GM12878 (cell line): Measurements from ENCODE around the gene CA11. TPM values are rescaled to one million over a fixed set of nuclear protein-coding genes. Genes with fewer than 3 reads are reported as not detected.
A peak's percentile ranks its signal among the peaks of the same experiment; 100 is the strongest.

Experiments
- ATAC-seq: fragments of 200-7000 bp; cut with Tn5 transposase; 3 replicates; pipeline ENCODE4 v1.9.1; 2020; ENCODE audit warnings: mild to moderate bottlenecking, moderate library complexity
- BruUV-seq: library from RNA; stranded (reverse); fragments of 400-500 nt; replicated peaks from 2 replicates; lab custom pipeline; 2021; lab: Mats Ljungman, UMichigan
- CTCF ChIA-PET: fragments of 300-600 bp; sonication (Branson Sonifier 250); formaldehyde crosslinking; extraction: SDS; loops from one replicate; lab custom pipeline; 2021; ENCODE audit warnings: inconsistent platforms; lab: Yijun Ruan, JAX
- POLR2A ChIA-PET: fragments of 350-600 bp; formaldehyde crosslinking; extraction: SDS; loops from one replicate; lab custom pipeline; 2021; ENCODE audit warnings: inconsistent platforms; lab: Charles Lee
- RAD21 ChIA-PET: fragments of 300-600 bp; sonication (Branson Sonifier 250); formaldehyde crosslinking; loops from one replicate; lab custom pipeline; 2023; ENCODE audit warnings: antibody characterized with exemption; ENCODE audit not compliant: unreplicated experiment; lab: Charles Lee
- SMC1A ChIA-PET: fragments of 300-600 bp; sonication (Branson Sonifier 250); formaldehyde crosslinking; loops from one replicate; lab custom pipeline; 2023; ENCODE audit not compliant: unreplicated experiment, uncharacterized antibody; lab: Charles Lee
- DNase-seq: peaks from one replicate; pipeline ENCODE4 v3.0.0-alpha.2; 2011; ENCODE audit warnings: low read depth, low spot score
- FAIRE-seq: peaks from 3 replicates; lab custom pipeline; 2011; peaks lifted over from hg19 to GRCh38; lab: Jason Lieb, UNC
- H2AFZ ChIP-seq: 2 replicates; pipeline ENCODE4 v1.6.0; 2011; ENCODE audit warnings: low read depth, low read length, control low read depth; ENCODE audit not compliant: control insufficient read depth
- H3K27ac ChIP-seq: 2 replicates; pipeline ENCODE4 v1.5.1; 2011; ENCODE audit warnings: control low read depth; ENCODE audit not compliant: control insufficient read depth, insufficient read depth
- H3K27me3 ChIP-seq, 2 experiments: replicated peaks in 1 of 2; 2 replicates each; pipeline versions ENCODE4 v1.6.0 to v1.6.1; 2011; ENCODE audit warnings: low read length in 1 of 2; ENCODE audit not compliant: control insufficient read depth in 2 of 2, insufficient read depth in 2 of 2
- H3K36me3 ChIP-seq, 2 experiments: 2 replicates each; pipeline ENCODE4 v1.5.1; 2011; ENCODE audit warnings: low read length in 1 of 2; ENCODE audit not compliant: control insufficient read depth in 2 of 2, insufficient read depth in 2 of 2
- H3K4me1 ChIP-seq: 2 replicates; pipeline ENCODE4 v1.6.1; 2011; ENCODE audit warnings: mild to moderate bottlenecking, low read length, moderate library complexity, mixed read lengths; ENCODE audit not compliant: control insufficient read depth, insufficient read depth
- H3K4me2 ChIP-seq: 2 replicates; pipeline ENCODE4 v1.6.0; 2011; ENCODE audit warnings: control low read depth; ENCODE audit not compliant: control insufficient read depth, insufficient read depth
- H3K4me3 ChIP-seq: fragments of 200-600 bp; sonication (generic); 2 replicates; pipeline ENCODE4 v1.5.1; 2016
- H3K79me2 ChIP-seq: 2 replicates; pipeline ENCODE4 v1.6.0; 2011; ENCODE audit warnings: low read length; ENCODE audit not compliant: control insufficient read depth, insufficient read depth
- H3K9ac ChIP-seq: 2 replicates; pipeline ENCODE4 v1.8.0; 2011; ENCODE audit warnings: low read length, control low read depth, mixed read lengths; ENCODE audit not compliant: control insufficient read depth, insufficient read depth
- H3K9me3 ChIP-seq: replicated peaks from 3 replicates; pipeline ENCODE4 v1.5.1; 2011; ENCODE audit warnings: mild to moderate bottlenecking, low read length; ENCODE audit not compliant: control insufficient read depth, insufficient read depth
- H4K20me1 ChIP-seq: 2 replicates; pipeline ENCODE4 v1.6.0; 2011; ENCODE audit not compliant: control insufficient read depth, insufficient read depth
- CBX3 ChIP-seq: fragments of 200-600 bp; sonication (generic); IDR thresholded peaks from 2 replicates; pipeline ENCODE4 v1.6.1; 2016; ENCODE audit warnings: low read depth, borderline replicate concordance
- CREB1 ChIP-seq: IDR thresholded peaks from 2 replicates; pipeline ENCODE4 v1.6.1; 2012; ENCODE audit warnings: low read depth, mild to moderate bottlenecking, inconsistent platforms
- CUX1 ChIP-seq: IDR thresholded peaks from 2 replicates; pipeline ENCODE4 v1.6.1; 2012; ENCODE audit warnings: improper control_type of control experiment, low read depth, low read length; ENCODE audit not compliant: insufficient replicate concordance
- GABPA ChIP-seq: IDR thresholded peaks from 2 replicates; pipeline ENCODE4 v1.6.1; 2014; ENCODE audit warnings: antibody characterized with exemption, low read depth, mild to moderate bottlenecking, inconsistent platforms
- JUND ChIP-seq: IDR thresholded peaks from 2 replicates; pipeline ENCODE4 v1.6.1; 2012; ENCODE audit warnings: low read depth, mild to moderate bottlenecking, low read length, improper control_type of control experiment, moderate library complexity
- KAT2A ChIP-seq: conservative IDR thresholded peaks from 2 replicates; pipeline ENCODE4 v1.6.1; 2011; ENCODE audit warnings: low read depth, low read length; ENCODE audit not compliant: control insufficient read depth
- NFYB ChIP-seq: IDR thresholded peaks from 2 replicates; pipeline ENCODE4 v1.6.1; 2011; ENCODE audit warnings: low read depth, mild to moderate bottlenecking, low read length, improper control_type of control experiment, moderate library complexity; ENCODE audit not compliant: insufficient read depth
- NR2C1 ChIP-seq: fragments of 450-650 bp; IDR thresholded peaks from 2 replicates; pipeline ENCODE4 v1.6.1; 2017; ENCODE audit warnings: antibody characterized with exemption, mild to moderate bottlenecking, moderate library complexity
- NR2F1 ChIP-seq: fragments of 450-650 bp; conservative IDR thresholded peaks from 2 replicates; pipeline ENCODE4 v1.6.1; 2017; ENCODE audit warnings: mild to moderate bottlenecking
- PML ChIP-seq: IDR thresholded peaks from 2 replicates; pipeline ENCODE4 v1.6.1; 2012; ENCODE audit warnings: low read length, inconsistent platforms
- RAD51 ChIP-seq: fragments of 450-650 bp; IDR thresholded peaks from 2 replicates; pipeline ENCODE4 v1.6.1; 2016; ENCODE audit warnings: moderate library complexity, mild to moderate bottlenecking, inconsistent platforms
- TCF12 ChIP-seq: IDR thresholded peaks from 2 replicates; pipeline ENCODE4 v1.6.1; 2011; ENCODE audit warnings: low read depth, mild to moderate bottlenecking, low read length
- ZNF24 ChIP-seq: fragments of 450-650 bp; IDR thresholded peaks from 2 replicates; pipeline ENCODE4 v1.6.1; 2017; ENCODE audit warnings: antibody characterized with exemption, mild to moderate bottlenecking
- ZNF622 ChIP-seq: fragments of 450-650 bp; IDR thresholded peaks from 2 replicates; pipeline ENCODE4 v1.6.1; 2017; ENCODE audit warnings: mild to moderate bottlenecking, inconsistent platforms
- WGBS: methylation state at CpG from one replicate; pipeline ENCODE4 v1.1.6; 2016; ENCODE audit warnings: low lambda C conversion rate; ENCODE audit not compliant: insufficient replicate concordance, insufficient coverage; ENCODE audit errors: missing lambda C conversion rate; 5-methylcytosine and 5-hydroxymethylcytosine counted together
- in situ Hi-C: fragments of 300-500 bp; cut with MboI; formaldehyde crosslinking; loops from 9 replicates; pipeline ENCODE4 v1.14.3; 2018; ENCODE audit warnings: mixed read lengths
- intact Hi-C: fragments of 100-400 bp; cut with micrococcal nuclease; formaldehyde crosslinking; loops from one replicate; pipeline ENCODE4 v1.14.2; 2022; ENCODE audit not compliant: unreplicated experiment
- polyA plus RNA-seq, 11 experiments: library from polyadenylated mRNA; depleted of rRNA in 4 of 11; unstranded in 6 of 11; stranded (reverse) in 5 of 11; fragments of >200 nt; fragmentation: Nextera tagmentation in 4 of 11; fragmentation: Illumina TruSeq in 1 of 11; extraction: Ambion mirVana in 4 of 11; extraction: Trizol in 1 of 11; gene quantifications; 1 replicate in 1 of 11; 2 replicates in 10 of 11; pipeline versions ENCODE4 v1.2.1 to v1.2.3, GENCODE V29; 2011 to 2016; ENCODE audit warnings: inconsistent platforms in 2 of 11, missing spikeins in 2 of 11, low read depth in 1 of 11
- total RNA-seq, 4 experiments: library from RNA; depleted of rRNA in 3 of 4; stranded (reverse); fragments of >200 nt in 3 of 4; fragmentation: Illumina TruSeq in 1 of 4; extraction: Trizol in 1 of 4; gene quantifications; 2 replicates each; pipeline versions ENCODE4 v1.2.1 to v1.2.3, GENCODE V29; 2013 to 2021
- TF ChIP-seq, protein P1 (sequence below): IDR thresholded peaks from 2 replicates; pipeline ENCODE4 v1.6.1; 2012; ENCODE audit warnings: low read length, inconsistent platforms
- TF ChIP-seq, protein P2 (sequence below): fragments of 450-650 bp; IDR thresholded peaks from 2 replicates; pipeline ENCODE4 v1.6.1; 2017; ENCODE audit warnings: mild to moderate bottlenecking

Gene CA11
- total and polyA plus RNA-seq, 10 of the 15 experiments (the other 5 are each of a cell fraction or from before 2014, with no cell fraction given), result 1.7 to 7.5 (median 2.4) TPM

DNA sequence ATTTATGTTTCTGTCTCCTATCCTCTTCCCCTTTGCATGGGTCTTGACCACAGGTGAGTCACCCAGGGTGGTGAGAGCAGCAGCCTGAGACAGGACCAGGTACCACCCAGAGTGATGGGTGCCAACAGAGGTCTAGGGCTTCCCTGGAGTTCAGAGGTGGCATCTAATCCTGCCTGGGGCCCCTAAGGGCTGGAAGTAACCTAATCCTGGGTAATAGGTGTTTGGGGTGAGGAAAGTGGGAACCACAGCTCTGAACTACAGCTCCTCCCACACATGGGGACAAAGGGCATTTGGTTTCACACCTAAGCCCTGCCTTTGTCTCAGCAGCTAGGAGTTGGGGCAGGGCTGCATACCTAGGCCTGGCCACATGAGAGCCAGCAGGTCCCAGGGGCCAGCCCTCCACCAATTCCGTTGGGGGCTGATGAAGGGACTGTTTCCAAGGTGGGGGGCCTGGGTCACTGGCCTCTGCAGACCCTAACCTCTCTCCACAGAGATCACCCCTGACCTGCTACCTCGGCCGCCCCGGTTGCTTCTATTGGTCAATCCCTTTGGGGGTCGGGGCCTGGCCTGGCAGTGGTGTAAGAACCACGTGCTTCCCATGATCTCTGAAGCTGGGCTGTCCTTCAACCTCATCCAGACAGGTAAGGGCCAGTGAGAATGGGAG, 18.7 kb downstream of the CA11 start:
- in situ Hi-C loops (loop anchor here (25.0 kb wide), 1 partner anchor 1260 kb away; the partner anchor contains the start of genes AKT1S1, IL4I1 and TBC1D17), intact Hi-C loops (no loop called here)
- Histone ChIP-seq H3K4me2 (no peak overlapping the region), H3K79me2 (peaks cover 14% of the 10 kb centered on the region), H3K9me3 (no peaks in the 10 kb centered on the region), H2AFZ (no peak overlapping the region), H3K36me3 (peaks cover 6 to 8% of the 10 kb centered on the region in 2 experiments; a peak in 3 of 4 replicates), H3K4me3 (no peak overlapping the region), H3K27me3 (no peaks in the 10 kb centered on the region), H4K20me1 (no peaks in the 10 kb centered on the region), H3K4me1 (peaks cover 12% of the 10 kb centered on the region), H3K27ac (no peak overlapping the region), H3K9ac (no peak overlapping the region)
- SMC1A ChIA-PET, result no interaction called here
- POLR2A ChIA-PET, result interaction anchor here (0.8 to 1.0 kb wide), 2 partner anchors 10 to 246 kb away, joined by 3 read pairs; partner anchors contain the start of gene DBP
- CTCF ChIA-PET, result no interaction called here
- no TSS peak for BruUV-seq
- DNase-seq (no peak), FAIRE-seq (no peak), ATAC-seq (no peak)
- 96% methylated on average over 6 of the region's 6 CpGs for WGBS
- RAD21 ChIA-PET, result interaction anchor here (0.6 to 1.6 kb wide), 2 partner anchors 8 to 40 kb away, joined by 3 to 6 read pairs; partner anchors contain the start of genes RPL18 and SPHK2
- no peak for TF ChIP-seq JUND
- TF ChIP-seq RAD51, result no peak
- TF ChIP-seq, protein P1, sequence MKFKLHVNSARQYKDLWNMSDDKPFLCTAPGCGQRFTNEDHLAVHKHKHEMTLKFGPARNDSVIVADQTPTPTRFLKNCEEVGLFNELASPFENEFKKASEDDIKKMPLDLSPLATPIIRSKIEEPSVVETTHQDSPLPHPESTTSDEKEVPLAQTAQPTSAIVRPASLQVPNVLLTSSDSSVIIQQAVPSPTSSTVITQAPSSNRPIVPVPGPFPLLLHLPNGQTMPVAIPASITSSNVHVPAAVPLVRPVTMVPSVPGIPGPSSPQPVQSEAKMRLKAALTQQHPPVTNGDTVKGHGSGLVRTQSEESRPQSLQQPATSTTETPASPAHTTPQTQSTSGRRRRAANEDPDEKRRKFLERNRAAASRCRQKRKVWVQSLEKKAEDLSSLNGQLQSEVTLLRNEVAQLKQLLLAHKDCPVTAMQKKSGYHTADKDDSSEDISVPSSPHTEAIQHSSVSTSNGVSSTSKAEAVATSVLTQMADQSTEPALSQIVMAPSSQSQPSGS, result no peak
- no peak for TF ChIP-seq TCF12
- no peak for TF ChIP-seq PML
- TF ChIP-seq CBX3, result no peak
- no peak for TF ChIP-seq ZNF24
- no peak for TF ChIP-seq CUX1
- no peak for TF ChIP-seq CREB1
- no peak for TF ChIP-seq NFYB
- TF ChIP-seq ZNF622, result no peak
- no peak for TF ChIP-seq GABPA
- TF ChIP-seq, protein P2, sequence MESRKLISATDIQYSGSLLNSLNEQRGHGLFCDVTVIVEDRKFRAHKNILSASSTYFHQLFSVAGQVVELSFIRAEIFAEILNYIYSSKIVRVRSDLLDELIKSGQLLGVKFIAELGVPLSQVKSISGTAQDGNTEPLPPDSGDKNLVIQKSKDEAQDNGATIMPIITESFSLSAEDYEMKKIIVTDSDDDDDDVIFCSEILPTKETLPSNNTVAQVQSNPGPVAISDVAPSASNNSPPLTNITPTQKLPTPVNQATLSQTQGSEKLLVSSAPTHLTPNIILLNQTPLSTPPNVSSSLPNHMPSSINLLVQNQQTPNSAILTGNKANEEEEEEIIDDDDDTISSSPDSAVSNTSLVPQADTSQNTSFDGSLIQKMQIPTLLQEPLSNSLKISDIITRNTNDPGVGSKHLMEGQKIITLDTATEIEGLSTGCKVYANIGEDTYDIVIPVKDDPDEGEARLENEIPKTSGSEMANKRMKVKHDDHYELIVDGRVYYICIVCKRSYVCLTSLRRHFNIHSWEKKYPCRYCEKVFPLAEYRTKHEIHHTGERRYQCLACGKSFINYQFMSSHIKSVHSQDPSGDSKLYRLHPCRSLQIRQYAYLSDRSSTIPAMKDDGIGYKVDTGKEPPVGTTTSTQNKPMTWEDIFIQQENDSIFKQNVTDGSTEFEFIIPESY, result no peak
- peak; percentile 55; the same call in 1 of the 2 replicates for TF ChIP-seq NR2C1
- TF ChIP-seq KAT2A, result no peak
- peak; percentile 85 for TF ChIP-seq NR2F1
